Neutrophil (primary cell): ENCODE data around the gene C5AR1.

Source experiments
- H3K27ac ChIP-seq: fragments of 200-600 bp; sonication (generic); 2 replicates; pipeline ENCODE4 v1.5.1; 2016; ENCODE audit warnings: mild to moderate bottlenecking, moderate library complexity
- H3K27me3 ChIP-seq: fragments of 200-600 bp; sonication (generic); 2 replicates; pipeline ENCODE4 v1.6.0; 2016; ENCODE audit warnings: mild to moderate bottlenecking
- H3K36me3 ChIP-seq: fragments of 200-600 bp; sonication (generic); 2 replicates; pipeline ENCODE4 v1.5.1; 2017
- H3K4me1 ChIP-seq, 2 experiments: fragments of 200-600 bp in 1 of 2; sonication (generic) in 1 of 2; 1 replicate in 1 of 2; 2 replicates in 1 of 2; pipeline versions ENCODE4 v1.5.1 to v1.6.1; 2013 to 2016; ENCODE audit warnings: low read depth in 1 of 2, low read length in 1 of 2, mild to moderate bottlenecking in 1 of 2, moderate library complexity in 1 of 2; ENCODE audit not compliant: control insufficient read depth in 1 of 2, insufficient read depth in 1 of 2
- H3K4me3 ChIP-seq, 2 experiments: fragments of 200-600 bp in 1 of 2; sonication (generic) in 1 of 2; 1 replicate in 1 of 2; 2 replicates in 1 of 2; pipeline ENCODE4 v1.5.1; 2013 to 2016; ENCODE audit warnings: low read depth in 1 of 2, low read length in 1 of 2, mild to moderate bottlenecking in 1 of 2, moderate library complexity in 1 of 2
- H3K9me3 ChIP-seq: fragments of 200-600 bp; sonication (generic); 2 replicates; pipeline ENCODE4 v1.5.1; 2016
- CTCF ChIP-seq: fragments of 200-600 bp; sonication (generic); IDR thresholded peaks from 2 replicates; pipeline ENCODE4 v1.5.1; 2016; ENCODE audit warnings: antibody characterized with exemption

Gene C5AR1

DNA sequence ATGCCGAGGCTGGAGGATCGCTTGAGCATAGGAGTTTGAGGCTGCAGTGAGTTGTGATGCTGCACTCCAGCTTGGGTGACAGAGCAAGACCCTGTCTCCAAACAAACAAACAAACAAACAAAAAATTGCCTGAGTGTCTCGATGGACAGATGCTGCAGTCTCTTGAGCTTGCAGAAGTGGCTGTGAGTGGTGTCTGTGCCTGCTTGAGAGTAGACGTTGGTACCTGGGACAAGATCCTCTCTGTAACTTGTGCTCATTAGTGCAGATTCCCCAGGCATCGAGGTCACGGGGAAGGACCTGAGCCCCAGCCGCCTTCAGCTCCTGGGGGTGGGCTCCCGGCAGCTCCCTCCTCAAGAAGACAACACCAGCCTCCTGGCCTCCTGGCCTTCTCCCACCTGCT lies 13.7 kb downstream of the C5AR1 start:
- H3K27ac ChIP-seq, result peak overlapping the region; percentile 100
- peaks cover 41% of the 10 kb centered on the region for H3K36me3 ChIP-seq
- peaks cover 12% of the 10 kb centered on the region for H3K9me3 ChIP-seq
- no peaks in the 10 kb centered on the region for H3K27me3 ChIP-seq
- H3K4me3 ChIP-seq, result peak overlapping the region; percentile 40 to 54
- TF ChIP-seq CTCF, result no peak
- H3K4me1 ChIP-seq, result peaks cover 73 to 74% of the 10 kb centered on the region in 2 experiments

- Histone ChIP-seq H3K27ac (peak overlapping the region; percentile 100), H3K36me3 (peaks cover 37% of the 10 kb centered on the region), H3K27me3 (no peaks in the 10 kb centered on the region), H3K9me3 (peaks cover 12% of the 10 kb centered on the region), H3K4me1 (peaks cover 69 to 70% of the 10 kb centered on the region in 2 experiments), H3K4me3 (peak overlapping the region; percentile 40 to 54)
- TF ChIP-seq CTCF, result no peak
Observed at GRCh38 chr19:47323872-47324271, 14.2 kb downstream of the C5AR1 start.

- Histone ChIP-seq H3K36me3 (peaks cover 30% of the 10 kb centered on the region), H3K27ac (peak overlapping the region; percentile 100), H3K4me1 (peaks cover 67 to 69% of the 10 kb centered on the region in 2 experiments), H3K4me3 (peak overlapping the region; percentile 40 to 54), H3K27me3 (no peaks in the 10 kb centered on the region), H3K9me3 (peaks cover 12% of the 10 kb centered on the region)
- TF ChIP-seq CTCF, result peak; percentile 29
Observed at GRCh38 chr19:47324502-47324901, 14.8 kb downstream of the C5AR1 start.

GRCh38 chr19:47330466-47330869 lies 20.8 kb downstream of the C5AR1 start:
- Histone ChIP-seq H3K9me3 (no peaks in the 10 kb centered on the region), H3K4me1 (peaks cover 51 to 56% of the 10 kb centered on the region in 2 experiments), H3K36me3 (no peaks in the 10 kb centered on the region), H3K27ac (peak overlapping the region; percentile 97), H3K4me3 (peak overlapping the region; percentile 7 to 38), H3K27me3 (no peaks in the 10 kb centered on the region)
- no peak for TF ChIP-seq CTCF

GRCh38 chr19:47331490-47331889 lies 21.8 kb downstream of the C5AR1 start:
- H3K9me3 ChIP-seq, result no peaks in the 10 kb centered on the region
- H3K27me3 ChIP-seq, result no peaks in the 10 kb centered on the region
- TF ChIP-seq CTCF, result no peak
- no peaks in the 10 kb centered on the region for H3K36me3 ChIP-seq
- no peak overlapping the region for H3K4me3 ChIP-seq
- H3K4me1 ChIP-seq, result peaks cover 54 to 62% of the 10 kb centered on the region in 2 experiments
- peak overlapping the region; percentile 97 for H3K27ac ChIP-seq
